ENCODE results near the gene MAP3K12.
A peak's percentile ranks its signal among the peaks of the same experiment; 100 is the strongest.

Gene MAP3K12

GRCh38 chr12:53489242-53489864 lies 9.9 kb downstream of the MAP3K12 start:
- no peak for TF ChIP-seq CTCF (IDR thresholded peaks at IDR 0.05)
- TF ChIP-seq ZFX (IDR thresholded peaks at IDR 0.05; ENCODE audit: borderline replicate concordance), result no peak
- H3K27ac ChIP-seq, result peak overlapping the region; percentile 19; the same call in 1 of the 2 replicates

- peak overlapping the region; percentile 45; the same call in 1 of the 2 replicates for H3K27ac ChIP-seq
- TF ChIP-seq ZFX (IDR thresholded peaks at IDR 0.05; ENCODE audit: borderline replicate concordance), result no peak
- no peak for TF ChIP-seq CTCF (IDR thresholded peaks at IDR 0.05)
Observed at GRCh38 chr12:53486736-53487487, 12.3 kb downstream of the MAP3K12 start.

- TF ChIP-seq ZFX (IDR thresholded peaks at IDR 0.05; ENCODE audit: borderline replicate concordance) (no peak), CTCF (IDR thresholded peaks at IDR 0.05) (no peak)
- peak overlapping the region; percentile 45; the same call in 1 of the 2 replicates for H3K27ac ChIP-seq
Observed at GRCh38 chr12:53485955-53486735, 13.1 kb downstream of the MAP3K12 start.

GRCh38 chr12:53484686-53485575 lies 14.3 kb downstream of the MAP3K12 start:
- H3K27ac ChIP-seq, result peak overlapping the region; percentile 45
- TF ChIP-seq CTCF (IDR thresholded peaks at IDR 0.05) (no peak), ZFX (IDR thresholded peaks at IDR 0.05; ENCODE audit: borderline replicate concordance) (no peak)

- TF ChIP-seq ZFX (IDR thresholded peaks at IDR 0.05; ENCODE audit: borderline replicate concordance) (no peak), CTCF (IDR thresholded peaks at IDR 0.05) (no peak)
- peak overlapping the region; percentile 45 for H3K27ac ChIP-seq
Observed at GRCh38 chr12:53483979-53484377, 15.3 kb downstream of the MAP3K12 start.

GRCh38 chr12:53483225-53483978 lies 15.9 kb downstream of the MAP3K12 start:
- H3K27ac ChIP-seq, result peak overlapping the region; percentile 45
- TF ChIP-seq CTCF (IDR thresholded peaks at IDR 0.05) (no peak), ZFX (IDR thresholded peaks at IDR 0.05; ENCODE audit: borderline replicate concordance) (no peak)
